Measurements from ENCODE around the gene MSX1. TPM values are rescaled to one million over a fixed set of nuclear protein-coding genes. Genes with fewer than 3 reads are reported as not detected.

Gene MSX1
- polyA plus RNA-seq, 1 donor (not counting 4 experiments of a cell fraction or from before 2014, with no cell fraction given), result not detected

DNA sequence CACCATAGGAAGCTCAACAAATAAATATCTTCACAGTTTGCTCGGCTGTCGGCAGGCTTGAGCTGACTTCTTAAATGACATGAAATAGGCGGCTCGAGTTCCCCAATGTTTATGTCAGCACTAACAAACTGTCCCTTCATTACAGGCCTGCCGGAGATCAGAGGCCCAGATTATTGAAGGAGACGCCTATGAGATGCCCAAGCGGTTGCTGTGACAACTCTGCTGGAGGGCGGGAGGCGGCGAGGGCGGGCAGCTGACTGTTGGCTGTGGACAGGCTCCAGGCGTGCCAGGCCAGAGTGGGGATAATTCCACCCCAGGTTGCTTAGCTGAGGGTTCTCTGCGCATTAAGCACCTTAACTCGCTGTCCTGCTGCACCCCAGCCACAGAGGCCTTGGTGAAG, 39.2 kb upstream of the MSX1 start:
- no peak for DNase-seq (ENCODE audit: low read depth, low spot score)
- H3K4me3 ChIP-seq (ENCODE audit: control insufficient read depth in 2 of 3, extremely low read depth in 1 of 3, insufficient read depth in 2 of 3, low read depth in 1 of 3, low read length in 3 of 3), result no peak overlapping the region
- no peak overlapping the region for H2AFZ ChIP-seq (ENCODE audit: control insufficient read depth, low read length)
- no peak overlapping the region for H3K4me2 ChIP-seq (ENCODE audit: control insufficient read depth, extremely low read depth, insufficient read depth, low read depth, low read length)
- no peak overlapping the region for H3K27ac ChIP-seq (ENCODE audit: control insufficient read depth, insufficient read depth, low read length)
- H3K9me1 ChIP-seq (ENCODE audit: control insufficient read depth, extremely low read depth, insufficient read depth, low read length), result no peaks in the 10 kb centered on the region
- H3K79me2 ChIP-seq (ENCODE audit: control insufficient read depth, insufficient read depth, low read length), result no peaks in the 10 kb centered on the region
- no peaks in the 10 kb centered on the region for H4K20me1 ChIP-seq (ENCODE audit: control insufficient read depth, extremely low read depth, insufficient read depth, low read length)
- H3K9me3 ChIP-seq (ENCODE audit: control insufficient read depth, low read depth, low read length), result no peaks in the 10 kb centered on the region
- no peaks in the 10 kb centered on the region for H3K4me1 ChIP-seq (ENCODE audit: control insufficient read depth, extremely low read depth, insufficient read depth, low read length)
- no peaks in the 10 kb centered on the region for H3K36me3 ChIP-seq (ENCODE audit: control insufficient read depth in 2 of 2, extremely low read depth in 1 of 2, insufficient read depth in 2 of 2, low read length in 2 of 2)
- FAIRE-seq, result no peak
- no peak for TF ChIP-seq EZH2 (IDR thresholded peaks at IDR 0.05; ENCODE audit: low read length)
- TF ChIP-seq CTCF (optimal IDR thresholded peaks at IDR 0.05 in 1 of 3, IDR thresholded peaks at IDR 0.05 in 1 of 3, conservative IDR thresholded peaks at IDR 0.05 in 1 of 3; ENCODE audit: extremely low read depth in 1 of 3, insufficient read depth in 2 of 3, low read length in 3 of 3), result no peak
- H3K9ac ChIP-seq (ENCODE audit: control insufficient read depth, extremely low read depth, insufficient read depth, low read length), result no peak overlapping the region
- no peaks in the 10 kb centered on the region for H3K27me3 ChIP-seq (ENCODE audit: control insufficient read depth, extremely low read depth, insufficient read depth, low read length)
- dilution Hi-C loops (cut with MboI; ENCODE audit: extremely low pct_ligation_motif_present, low sequenced_read_pairs), result no loop called here

DNA sequence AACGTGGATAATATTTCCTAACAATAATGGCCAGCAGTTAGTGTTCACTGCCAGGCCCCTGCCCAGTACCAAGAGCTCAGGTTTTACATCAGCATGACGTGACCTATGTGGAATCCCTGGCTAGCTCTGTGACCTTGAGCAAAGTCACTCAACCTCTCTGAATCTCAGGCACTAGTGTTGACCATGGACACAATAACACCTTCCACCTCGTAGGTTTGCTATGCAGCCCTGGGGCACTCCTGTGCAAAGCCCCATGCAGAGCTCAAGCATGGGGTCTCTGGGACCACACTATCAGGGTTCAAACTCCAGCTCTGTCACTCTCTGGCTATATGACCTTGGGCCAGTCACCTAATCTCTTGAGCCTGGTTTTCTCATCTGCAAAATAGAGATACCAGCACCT, 38.7 kb upstream of the MSX1 start:
- TF ChIP-seq CTCF (optimal IDR thresholded peaks at IDR 0.05 in 1 of 3, IDR thresholded peaks at IDR 0.05 in 1 of 3, conservative IDR thresholded peaks at IDR 0.05 in 1 of 3; ENCODE audit: extremely low read depth in 1 of 3, insufficient read depth in 2 of 3, low read length in 3 of 3) (no peak), EZH2 (IDR thresholded peaks at IDR 0.05; ENCODE audit: low read length) (no peak)
- dilution Hi-C loops (cut with MboI; ENCODE audit: extremely low pct_ligation_motif_present, low sequenced_read_pairs), result no loop called here
- no peaks in the 10 kb centered on the region for H3K27me3 ChIP-seq (ENCODE audit: control insufficient read depth, extremely low read depth, insufficient read depth, low read length)
- no peaks in the 10 kb centered on the region for H3K9me1 ChIP-seq (ENCODE audit: control insufficient read depth, extremely low read depth, insufficient read depth, low read length)
- no peak overlapping the region for H3K4me2 ChIP-seq (ENCODE audit: control insufficient read depth, extremely low read depth, insufficient read depth, low read depth, low read length)
- H3K27ac ChIP-seq (ENCODE audit: control insufficient read depth, insufficient read depth, low read length), result no peak overlapping the region
- H3K4me1 ChIP-seq (ENCODE audit: control insufficient read depth, extremely low read depth, insufficient read depth, low read length), result no peaks in the 10 kb centered on the region
- FAIRE-seq, result no peak
- H3K9me3 ChIP-seq (ENCODE audit: control insufficient read depth, low read depth, low read length), result no peaks in the 10 kb centered on the region
- H3K79me2 ChIP-seq (ENCODE audit: control insufficient read depth, insufficient read depth, low read length), result no peaks in the 10 kb centered on the region
- no peaks in the 10 kb centered on the region for H3K36me3 ChIP-seq (ENCODE audit: control insufficient read depth in 2 of 2, extremely low read depth in 1 of 2, insufficient read depth in 2 of 2, low read length in 2 of 2)
- no peaks in the 10 kb centered on the region for H4K20me1 ChIP-seq (ENCODE audit: control insufficient read depth, extremely low read depth, insufficient read depth, low read length)
- H3K4me3 ChIP-seq (ENCODE audit: control insufficient read depth in 2 of 3, extremely low read depth in 1 of 3, insufficient read depth in 2 of 3, low read depth in 1 of 3, low read length in 3 of 3), result no peak overlapping the region
- no peak for DNase-seq (ENCODE audit: low read depth, low spot score)
- H2AFZ ChIP-seq (ENCODE audit: control insufficient read depth, low read length), result no peak overlapping the region
- H3K9ac ChIP-seq (ENCODE audit: control insufficient read depth, extremely low read depth, insufficient read depth, low read length), result no peak overlapping the region
